Activated naive CD4-positive, alpha-beta T cell treated with anti-CD3 and anti-CD28 coated beads, Interleukin-2, amount 50 U/mL, for 24 hours (primary cell): ENCODE results near the gene AGRP.

Source experiments
- H3K27ac Mint-ChIP-seq: one replicate; pipeline ENCODE4 v1.8.0; 2021; ENCODE audit warnings: mild to moderate bottlenecking, mixed read lengths
- H3K27me3 Mint-ChIP-seq: one replicate; pipeline ENCODE4 v1.8.0; 2021; ENCODE audit warnings: mixed read lengths
- H3K36me3 Mint-ChIP-seq: one replicate; pipeline ENCODE4 v1.8.0; 2021; ENCODE audit warnings: mixed read lengths
- H3K4me1 Mint-ChIP-seq: one replicate; pipeline ENCODE4 v1.8.0; 2021; ENCODE audit warnings: mixed read lengths
- H3K4me3 Mint-ChIP-seq: one replicate; pipeline ENCODE4 v1.8.0; 2021; ENCODE audit warnings: mild to moderate bottlenecking, mixed read lengths
- H3K9me3 Mint-ChIP-seq: one replicate; pipeline ENCODE4 v1.8.0; 2021; ENCODE audit warnings: mixed read lengths

Gene AGRP

GRCh38 chr16:67460168-67460567, 23.2 kb downstream of the AGRP start:
- Mint-ChIP-seq H3K27ac (peak overlapping the region; percentile 2), H3K9me3 (no peaks in the 10 kb centered on the region), H3K36me3 (no peaks in the 10 kb centered on the region), H3K4me3 (no peak overlapping the region), H3K27me3 (no peaks in the 10 kb centered on the region), H3K4me1 (peaks cover 17% of the 10 kb centered on the region)

- H3K27ac Mint-ChIP-seq: no peak overlapping the region
- no peaks in the 10 kb centered on the region for H3K27me3 Mint-ChIP-seq
- no peak overlapping the region for H3K4me3 Mint-ChIP-seq
- no peaks in the 10 kb centered on the region for H3K36me3 Mint-ChIP-seq
- no peaks in the 10 kb centered on the region for H3K9me3 Mint-ChIP-seq
- peaks cover 17% of the 10 kb centered on the region for H3K4me1 Mint-ChIP-seq
These were observed 23.5 kb downstream of the AGRP start for GRCh38 chr16:67459861-67460150.

- H3K27ac Mint-ChIP-seq: no peak overlapping the region
- peaks cover 17% of the 10 kb centered on the region for H3K4me1 Mint-ChIP-seq
- H3K27me3 Mint-ChIP-seq: no peaks in the 10 kb centered on the region
- no peak overlapping the region for H3K4me3 Mint-ChIP-seq
- H3K9me3 Mint-ChIP-seq: no peaks in the 10 kb centered on the region
- H3K36me3 Mint-ChIP-seq: no peaks in the 10 kb centered on the region
These were observed 24.1 kb downstream of the AGRP start for GRCh38 chr16:67459066-67459860.

DNA sequence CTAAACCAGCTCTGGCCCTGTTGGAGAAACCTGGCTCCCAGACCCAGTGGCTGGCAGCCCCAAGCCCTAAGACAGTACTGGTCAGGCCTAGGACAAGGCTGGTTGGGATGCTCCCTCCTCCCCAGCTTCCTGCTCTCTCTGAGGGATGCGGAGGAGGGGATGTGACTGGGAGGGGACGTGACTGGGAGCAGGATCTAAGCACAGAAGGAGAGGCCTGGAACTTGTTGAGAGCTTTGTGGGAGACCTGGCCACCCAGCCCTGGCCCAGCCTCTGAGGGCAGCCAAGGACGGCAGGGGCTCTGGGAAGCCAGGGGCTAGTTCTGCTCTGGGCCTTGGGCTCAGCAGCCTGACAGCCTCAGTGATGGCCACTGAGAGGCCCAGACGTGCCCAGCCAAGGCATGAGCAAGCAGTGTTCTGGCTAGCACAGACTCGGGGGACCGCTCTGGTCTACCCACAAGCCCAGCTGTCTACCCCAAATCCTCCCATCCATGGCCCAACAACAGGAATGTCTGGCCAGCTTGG, 25.2 kb downstream of the AGRP start:
- H3K27me3 Mint-ChIP-seq: no peaks in the 10 kb centered on the region
- no peak overlapping the region for H3K4me3 Mint-ChIP-seq
- H3K36me3 Mint-ChIP-seq: no peaks in the 10 kb centered on the region
- peaks cover 17% of the 10 kb centered on the region for H3K4me1 Mint-ChIP-seq
- no peaks in the 10 kb centered on the region for H3K9me3 Mint-ChIP-seq
- H3K27ac Mint-ChIP-seq: no peak overlapping the region

DNA sequence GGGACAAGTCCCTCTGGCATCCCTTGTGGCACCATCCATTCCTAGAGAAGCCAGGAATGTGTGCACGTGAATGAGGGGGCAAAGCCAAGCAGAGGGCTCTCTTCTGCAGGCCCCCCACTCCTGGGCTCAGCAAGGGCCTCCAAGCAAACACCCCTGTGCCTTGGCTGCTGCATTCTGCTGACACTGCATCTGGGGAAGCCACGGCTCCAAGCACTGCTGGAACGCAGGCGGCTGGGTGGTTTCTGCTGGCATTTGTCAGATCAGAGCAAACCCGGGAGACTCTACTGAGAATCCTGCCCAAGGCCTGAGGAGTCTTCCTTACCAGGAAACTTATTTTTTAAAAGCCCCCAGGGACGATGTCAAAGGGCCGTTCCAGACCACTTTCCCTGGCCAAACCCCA, 25.7 kb downstream of the AGRP start:
- Mint-ChIP-seq H3K36me3 (no peaks in the 10 kb centered on the region), H3K4me3 (no peak overlapping the region), H3K27me3 (no peaks in the 10 kb centered on the region), H3K4me1 (peaks cover 17% of the 10 kb centered on the region), H3K9me3 (no peaks in the 10 kb centered on the region), H3K27ac (no peak overlapping the region)

DNA sequence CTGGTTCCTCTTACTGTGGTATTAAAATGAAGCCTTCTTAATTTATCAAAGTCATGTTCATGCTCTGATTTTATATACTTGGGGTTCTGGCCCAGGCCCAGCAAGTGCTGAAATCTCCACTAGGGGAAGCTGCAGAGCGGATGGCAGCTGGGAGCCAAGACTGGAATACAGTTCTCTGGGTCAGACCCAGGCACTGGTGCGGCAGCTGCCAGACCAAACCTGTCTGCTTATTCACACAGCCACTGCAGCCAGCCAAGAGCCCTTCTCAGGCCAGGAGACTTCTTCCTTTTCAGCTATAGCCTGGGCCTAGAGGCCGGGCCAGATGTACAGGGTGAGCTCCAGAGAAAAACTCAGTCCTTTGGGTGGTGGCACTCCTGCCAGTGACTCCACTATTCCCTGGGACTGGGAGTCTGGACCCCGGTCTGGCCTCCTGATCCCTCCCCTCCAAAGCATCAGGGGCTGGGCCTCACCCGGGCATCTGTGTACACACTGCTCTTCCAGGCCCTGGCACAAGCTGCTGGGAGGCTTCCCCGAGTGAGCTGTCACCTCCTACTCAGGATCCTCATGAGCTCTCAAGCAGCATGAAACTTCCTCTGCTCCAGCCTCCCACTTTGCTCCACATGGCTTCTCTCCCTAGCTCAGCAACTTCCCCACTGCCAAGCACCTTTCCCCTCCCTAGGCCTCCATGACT, 26.8 kb downstream of the AGRP start:
- H3K4me1 Mint-ChIP-seq: peaks cover 17% of the 10 kb centered on the region
- H3K27me3 Mint-ChIP-seq: no peaks in the 10 kb centered on the region
- no peak overlapping the region for H3K27ac Mint-ChIP-seq
- H3K4me3 Mint-ChIP-seq: no peak overlapping the region
- no peaks in the 10 kb centered on the region for H3K9me3 Mint-ChIP-seq
- H3K36me3 Mint-ChIP-seq: no peaks in the 10 kb centered on the region

DNA sequence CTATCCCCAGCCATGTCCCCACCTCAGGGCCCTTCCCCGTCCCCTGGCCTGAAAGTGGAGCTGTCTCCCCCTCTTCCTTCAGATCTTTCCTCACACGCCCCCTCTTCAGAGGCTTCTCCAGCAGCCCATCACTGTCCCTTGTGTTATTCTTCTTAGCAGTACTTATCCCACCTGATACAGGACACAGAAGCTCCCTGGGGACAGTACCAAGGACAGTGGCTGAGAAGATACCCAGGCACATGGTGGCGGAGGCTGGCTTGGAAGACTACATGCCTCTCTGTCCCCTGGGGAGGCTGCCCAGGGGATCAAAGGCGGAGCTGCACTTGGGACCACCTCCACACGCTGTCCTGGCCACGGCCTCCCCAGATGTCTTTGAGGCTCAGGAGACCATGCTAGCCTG, 28.5 kb downstream of the AGRP start:
- H3K27ac Mint-ChIP-seq: no peak overlapping the region
- H3K4me1 Mint-ChIP-seq: peaks cover 17% of the 10 kb centered on the region

GRCh38 chr16:67454104-67454503, 29.2 kb downstream of the AGRP start:
- Mint-ChIP-seq H3K27me3 (no peaks in the 10 kb centered on the region), H3K27ac (no peak overlapping the region), H3K4me1 (peaks cover 17% of the 10 kb centered on the region), H3K36me3 (no peaks in the 10 kb centered on the region), H3K9me3 (no peaks in the 10 kb centered on the region), H3K4me3 (no peak overlapping the region)

More for the DNA sequence above, 28.5 kb downstream of the AGRP start:
- H3K9me3 Mint-ChIP-seq: no peaks in the 10 kb centered on the region
- no peaks in the 10 kb centered on the region for H3K27me3 Mint-ChIP-seq
- no peaks in the 10 kb centered on the region for H3K36me3 Mint-ChIP-seq
- no peak overlapping the region for H3K4me3 Mint-ChIP-seq

DNA sequence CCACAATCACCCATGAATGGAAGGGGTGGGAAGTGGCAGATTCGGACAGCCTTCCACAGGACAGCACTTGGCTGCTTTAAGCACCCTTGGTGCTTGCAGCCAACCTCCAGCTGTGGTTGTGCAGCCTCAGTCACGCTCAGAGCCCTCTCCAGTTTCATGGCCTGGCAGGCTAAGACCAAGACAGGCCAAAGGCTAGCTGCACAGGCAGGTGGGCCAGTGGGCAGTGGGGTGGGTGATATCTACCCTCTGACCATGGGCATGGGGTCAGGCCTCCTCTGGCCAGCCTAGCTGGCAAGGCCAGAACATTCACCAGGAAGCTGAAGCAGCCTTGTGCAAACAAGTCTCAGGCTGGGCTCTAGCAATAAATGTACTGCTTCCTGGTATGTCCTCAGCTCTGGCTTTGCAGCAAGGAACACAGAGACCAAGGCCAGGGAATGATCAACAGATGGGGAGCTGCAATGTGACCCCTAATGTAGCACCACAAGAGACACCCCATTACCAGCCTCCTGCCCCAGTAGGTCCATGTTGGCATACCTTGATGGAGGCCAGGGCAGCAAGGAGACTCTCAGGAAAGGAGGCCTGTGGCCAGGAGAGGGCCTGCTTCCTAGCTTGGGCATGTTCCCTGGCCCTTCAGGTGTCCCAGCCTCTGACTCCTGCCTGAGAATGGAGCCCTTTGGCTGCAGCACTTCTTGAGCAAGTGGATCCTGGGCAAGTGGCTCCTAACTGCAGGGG, 31.5 kb downstream of the AGRP start:
- peaks cover 8% of the 10 kb centered on the region for H3K4me1 Mint-ChIP-seq
- H3K27me3 Mint-ChIP-seq: no peaks in the 10 kb centered on the region
- no peak overlapping the region for H3K4me3 Mint-ChIP-seq
- H3K36me3 Mint-ChIP-seq: no peaks in the 10 kb centered on the region
- no peak overlapping the region for H3K27ac Mint-ChIP-seq
- no peaks in the 10 kb centered on the region for H3K9me3 Mint-ChIP-seq

DNA sequence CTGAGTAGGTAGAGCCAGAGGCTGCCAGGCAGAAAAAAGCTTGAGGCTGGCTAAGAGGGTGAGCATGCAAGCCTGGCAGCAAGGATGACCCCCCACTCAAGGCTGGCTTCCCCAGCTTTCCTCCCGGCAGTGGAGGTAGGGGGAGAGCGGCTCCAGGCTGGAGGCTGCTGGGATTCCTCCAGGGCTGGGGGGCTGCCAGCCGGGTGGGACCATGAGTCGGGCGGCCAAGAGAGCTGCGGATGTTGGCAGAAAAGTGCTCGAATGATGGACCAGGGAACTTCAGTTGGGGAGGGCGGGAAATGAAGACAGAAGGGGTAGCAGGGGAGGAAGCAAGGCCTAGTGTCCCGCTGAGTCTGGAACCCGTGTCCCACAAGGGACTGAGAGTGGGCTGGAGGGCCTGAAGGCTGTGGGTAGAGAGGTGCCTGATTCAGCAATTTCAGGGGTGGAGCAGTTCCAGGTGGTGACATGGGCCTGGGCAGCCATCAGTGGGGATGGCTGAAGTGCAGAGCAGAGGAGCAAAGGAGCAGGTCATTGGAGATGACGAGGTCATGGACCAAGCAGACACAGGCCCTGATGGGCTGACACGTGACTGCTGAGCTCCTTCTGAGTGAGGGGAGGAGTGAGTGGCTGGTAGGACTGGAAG, 32.2 kb downstream of the AGRP start:
- H3K4me1 Mint-ChIP-seq: peaks cover 1% of the 10 kb centered on the region
- H3K9me3 Mint-ChIP-seq: no peaks in the 10 kb centered on the region
- H3K36me3 Mint-ChIP-seq: no peaks in the 10 kb centered on the region
- H3K4me3 Mint-ChIP-seq: no peak overlapping the region
- H3K27ac Mint-ChIP-seq: no peak overlapping the region
- H3K27me3 Mint-ChIP-seq: no peaks in the 10 kb centered on the region

DNA sequence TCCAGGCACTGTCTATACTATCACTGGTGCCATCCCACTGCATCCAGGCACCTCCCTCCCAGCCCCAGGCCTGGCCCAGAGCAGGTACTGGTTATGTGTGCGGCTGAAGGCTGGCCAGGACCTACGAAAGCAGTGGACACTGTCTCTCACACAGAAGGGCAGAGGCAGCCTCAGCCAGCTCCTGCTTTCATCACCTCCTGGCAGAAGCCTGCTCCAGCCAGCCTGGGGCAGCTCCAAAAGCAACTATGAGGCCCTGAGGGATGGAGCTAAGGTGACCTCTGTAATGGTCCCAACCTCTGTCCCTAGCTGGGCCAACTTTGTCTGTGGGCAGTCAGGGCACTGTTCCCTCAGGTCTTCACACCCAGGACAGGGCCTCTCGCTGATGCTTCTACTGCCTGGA, 33.6 kb downstream of the AGRP start:
- no peak overlapping the region for H3K4me3 Mint-ChIP-seq
- no peaks in the 10 kb centered on the region for H3K9me3 Mint-ChIP-seq
- no peaks in the 10 kb centered on the region for H3K36me3 Mint-ChIP-seq
- no peak overlapping the region for H3K27ac Mint-ChIP-seq
- no peaks in the 10 kb centered on the region for H3K4me1 Mint-ChIP-seq
- H3K27me3 Mint-ChIP-seq: no peaks in the 10 kb centered on the region

DNA sequence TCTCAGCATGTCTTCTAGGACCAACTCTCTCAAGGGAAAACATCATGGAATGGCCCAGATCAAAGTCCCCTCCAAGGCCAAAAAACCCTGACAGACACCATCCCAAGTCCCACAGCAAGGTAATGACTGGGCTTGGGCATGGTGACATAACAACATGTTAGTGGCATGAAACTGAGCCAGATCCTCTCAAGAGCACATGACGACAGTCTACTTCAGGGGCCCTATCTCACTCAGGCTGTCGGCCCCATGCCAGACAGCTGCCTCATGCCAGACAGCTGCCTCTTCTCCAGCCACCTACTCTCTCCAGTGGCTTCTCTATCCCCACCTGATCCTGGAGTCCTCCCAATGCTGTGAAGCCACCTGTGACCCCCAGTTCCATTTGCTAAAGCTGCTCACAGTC, 34.0 kb downstream of the AGRP start:
- H3K4me1 Mint-ChIP-seq: no peaks in the 10 kb centered on the region
- H3K27ac Mint-ChIP-seq: no peak overlapping the region
- no peak overlapping the region for H3K4me3 Mint-ChIP-seq
- H3K36me3 Mint-ChIP-seq: no peaks in the 10 kb centered on the region
- no peaks in the 10 kb centered on the region for H3K9me3 Mint-ChIP-seq
- H3K27me3 Mint-ChIP-seq: no peaks in the 10 kb centered on the region

- Mint-ChIP-seq H3K9me3 (no peaks in the 10 kb centered on the region), H3K27ac (no peak overlapping the region), H3K36me3 (no peaks in the 10 kb centered on the region)
These were observed 34.8 kb downstream of the AGRP start for GRCh38 chr16:67448580-67448979.

GRCh38 chr16:67447508-67448076, 35.8 kb downstream of the AGRP start:
- H3K27ac Mint-ChIP-seq: no peak overlapping the region
- no peak overlapping the region for H3K4me3 Mint-ChIP-seq
- H3K27me3 Mint-ChIP-seq: no peaks in the 10 kb centered on the region
- no peaks in the 10 kb centered on the region for H3K9me3 Mint-ChIP-seq
- no peaks in the 10 kb centered on the region for H3K4me1 Mint-ChIP-seq
- H3K36me3 Mint-ChIP-seq: no peaks in the 10 kb centered on the region

More at GRCh38 chr16:67448580-67448979, 34.8 kb downstream of the AGRP start:
- Mint-ChIP-seq H3K4me3 (no peak overlapping the region), H3K4me1 (no peaks in the 10 kb centered on the region), H3K27me3 (no peaks in the 10 kb centered on the region)

GRCh38 chr16:67446968-67447507, 36.3 kb downstream of the AGRP start:
- Mint-ChIP-seq H3K4me3 (no peak overlapping the region), H3K9me3 (no peaks in the 10 kb centered on the region), H3K36me3 (no peaks in the 10 kb centered on the region), H3K27ac (no peak overlapping the region), H3K4me1 (no peaks in the 10 kb centered on the region), H3K27me3 (no peaks in the 10 kb centered on the region)
